HG03457 (cell line): ENCODE results near the gene ANKRD55.
"Not testable (repeated sequence)": the region's sequence is repeated elsewhere in the genome, so short reads cannot be mapped to it uniquely, and the experiment has no call there.

Experiments used
- ATAC-seq: cut with Tn5 transposase; IDR thresholded peaks from one replicate; pipeline ENCODE4 v1.9.1; 2021; ENCODE audit warnings: moderate number of reproducible peaks; ENCODE audit not compliant: unreplicated experiment

Gene ANKRD55

GRCh38 chr5:56147106-56147505, 86.0 kb downstream of the ANKRD55 start:
- ATAC-seq: no peak

- ATAC-seq: no peak
Observed at GRCh38 chr5:56146674-56147073, 86.5 kb downstream of the ANKRD55 start.

- no peak for ATAC-seq
Observed at GRCh38 chr5:56145511-56145910, 87.6 kb downstream of the ANKRD55 start.

GRCh38 chr5:56145106-56145505, 88.0 kb downstream of the ANKRD55 start:
- no peak for ATAC-seq

- no peak for ATAC-seq
Observed at GRCh38 chr5:56144211-56144610, 88.9 kb downstream of the ANKRD55 start.

- ATAC-seq: no peak
Observed at GRCh38 chr5:56143373-56143714, 89.8 kb downstream of the ANKRD55 start.

- ATAC-seq: peak; percentile 77
Observed at GRCh38 chr5:56142614-56143372, 90.3 kb downstream of the ANKRD55 start.

GRCh38 chr5:56142233-56142613, 90.9 kb downstream of the ANKRD55 start:
- ATAC-seq: no peak

GRCh38 chr5:56140073-56140472, 93.1 kb downstream of the ANKRD55 start:
- no peak for ATAC-seq

- ATAC-seq: no peak
Observed at GRCh38 chr5:56130664-56131063, 102.5 kb downstream of the ANKRD55 start.

GRCh38 chr5:56129288-56129687, 103.8 kb downstream of the ANKRD55 start:
- ATAC-seq: no peak

- no peak for ATAC-seq
Observed at GRCh38 chr5:56128113-56128512, 105.0 kb downstream of the ANKRD55 start.

GRCh38 chr5:56126487-56127179, 106.5 kb downstream of the ANKRD55 start:
- ATAC-seq: no peak

- no peak for ATAC-seq
Observed at GRCh38 chr5:56123531-56124243, 109.4 kb downstream of the ANKRD55 start.

- not testable (repeated sequence) for ATAC-seq
Observed at GRCh38 chr5:56122360-56122985, 110.7 kb downstream of the ANKRD55 start.

- no peak for ATAC-seq
Observed at GRCh38 chr5:56119050-56119449, 114.1 kb downstream of the ANKRD55 start.

GRCh38 chr5:56116599-56117141, 116.5 kb downstream of the ANKRD55 start:
- no peak for ATAC-seq

GRCh38 chr5:56115589-56115988, 117.5 kb downstream of the ANKRD55 start:
- no peak for ATAC-seq

GRCh38 chr5:56112526-56113121, 120.5 kb downstream of the ANKRD55 start:
- ATAC-seq: no peak

- ATAC-seq: no peak
Observed at GRCh38 chr5:56111404-56111781, 121.7 kb downstream of the ANKRD55 start.
